SJCRH30 (cell line): Measurements from ENCODE around the gene UBXN1. TPM values are rescaled to one million over a fixed set of nuclear protein-coding genes. Genes with fewer than 3 reads are reported as not detected.

Source experiments
- DNase-seq, 2 experiments: peaks; one replicate each; pipeline ENCODE4 v3.0.0-alpha.2; 2015 to 2020
- H3K27ac ChIP-seq: fragments of 250-450 bp; sonication (Bioruptor Pico); 2 replicates; pipeline ENCODE4 v1.5.1; 2020; ENCODE audit warnings: mild to moderate bottlenecking, moderate library complexity
- H3K27me3 ChIP-seq: fragments of 250-450 bp; sonication (Bioruptor Pico); 2 replicates; pipeline ENCODE4 v1.5.1; 2020; ENCODE audit warnings: mild to moderate bottlenecking, moderate library complexity
- H3K36me3 ChIP-seq: fragments of 250-450 bp; sonication (Bioruptor Pico); 2 replicates; pipeline ENCODE4 v1.5.1; 2020; ENCODE audit warnings: mild to moderate bottlenecking, moderate library complexity
- H3K4me1 ChIP-seq: fragments of 250-450 bp; sonication (Bioruptor Pico); 2 replicates; pipeline ENCODE4 v1.5.1; 2020; ENCODE audit warnings: mild to moderate bottlenecking, moderate library complexity
- H3K4me3 ChIP-seq: fragments of 250-450 bp; sonication (Bioruptor Pico); 2 replicates; pipeline ENCODE4 v1.5.1; 2020; ENCODE audit warnings: mild to moderate bottlenecking, moderate library complexity
- H3K9me3 ChIP-seq: fragments of 250-450 bp; sonication (Bioruptor Pico); replicated peaks from 2 replicates; pipeline ENCODE4 v1.5.1; 2020; ENCODE audit warnings: mild to moderate bottlenecking, moderate library complexity
- total RNA-seq: library from RNA; depleted of rRNA; stranded (reverse); fragments of >200 nt; shearing (Covaris generic); gene quantifications from 2 replicates; pipeline ENCODE4 v1.2.3, GENCODE V29; 2014; rRNA removed

Gene UBXN1
- total RNA-seq, 1 experiment from 2014 or later = 73.1 TPM

GRCh38 chr11:62649486-62649885, 29.4 kb downstream of the UBXN1 start:
- H3K4me1 ChIP-seq = no peaks in the 10 kb centered on the region; the same call in 1 of the 2 replicates
- no peaks in the 10 kb centered on the region for H3K27me3 ChIP-seq
- no peak for DNase-seq
- H3K9me3 ChIP-seq = no peaks in the 10 kb centered on the region
- no peak overlapping the region for H3K4me3 ChIP-seq
- no peak overlapping the region for H3K27ac ChIP-seq
- H3K36me3 ChIP-seq = no peaks in the 10 kb centered on the region; the same call in 1 of the 2 replicates

GRCh38 chr11:62648967-62649364, 29.9 kb downstream of the UBXN1 start:
- Histone ChIP-seq H3K9me3 (no peaks in the 10 kb centered on the region), H3K27me3 (no peaks in the 10 kb centered on the region), H3K4me3 (no peak overlapping the region), H3K4me1 (no peaks in the 10 kb centered on the region; the same call in 1 of the 2 replicates), H3K36me3 (peaks cover 2% of the 10 kb centered on the region; the same call in 1 of the 2 replicates), H3K27ac (no peak overlapping the region)
- DNase-seq = no peak

DNA sequence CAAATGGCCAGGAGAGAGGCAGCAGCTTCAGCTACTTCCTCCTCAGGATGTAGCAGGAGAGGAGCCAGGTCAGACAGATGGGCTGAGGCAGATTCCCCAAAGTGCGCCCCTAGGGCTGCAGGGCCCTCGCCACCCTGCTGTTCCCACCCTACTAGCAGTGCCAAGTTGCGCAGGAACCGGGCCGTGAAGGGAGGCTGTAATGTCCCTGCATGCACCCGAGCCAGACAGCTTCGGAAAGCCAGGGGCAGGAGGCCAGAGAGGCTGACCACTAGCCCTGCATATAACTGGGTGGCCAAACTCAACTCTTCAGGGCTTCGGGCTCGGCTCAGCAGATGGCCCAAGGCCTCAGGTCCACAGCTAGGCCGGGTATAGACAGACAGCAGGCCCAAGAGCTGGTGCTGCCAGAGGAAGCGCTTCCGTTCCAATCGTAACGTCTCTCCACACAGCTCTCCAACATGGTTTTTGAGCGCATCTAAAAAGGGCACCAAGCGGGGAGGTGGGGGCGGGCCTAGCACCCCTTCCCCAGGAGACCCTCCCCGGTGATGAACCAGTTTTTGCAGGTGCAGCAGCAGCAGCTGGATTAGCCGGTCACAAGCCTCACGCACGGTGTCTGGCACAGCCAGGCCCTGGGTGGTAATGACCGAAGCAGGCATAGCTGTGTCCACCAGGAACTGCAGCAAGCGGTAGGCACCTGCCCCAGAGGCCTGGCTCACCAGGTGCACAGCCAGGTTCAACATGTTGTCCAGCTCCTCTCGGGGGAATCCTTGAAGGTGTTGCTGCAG, 30.5 kb downstream of the UBXN1 start:
- Histone ChIP-seq H3K27ac (no peak overlapping the region), H3K4me1 (no peaks in the 10 kb centered on the region; the same call in 1 of the 2 replicates), H3K4me3 (no peak overlapping the region), H3K9me3 (no peaks in the 10 kb centered on the region), H3K27me3 (no peaks in the 10 kb centered on the region), H3K36me3 (peaks cover 7% of the 10 kb centered on the region)
- no peak for DNase-seq

DNA sequence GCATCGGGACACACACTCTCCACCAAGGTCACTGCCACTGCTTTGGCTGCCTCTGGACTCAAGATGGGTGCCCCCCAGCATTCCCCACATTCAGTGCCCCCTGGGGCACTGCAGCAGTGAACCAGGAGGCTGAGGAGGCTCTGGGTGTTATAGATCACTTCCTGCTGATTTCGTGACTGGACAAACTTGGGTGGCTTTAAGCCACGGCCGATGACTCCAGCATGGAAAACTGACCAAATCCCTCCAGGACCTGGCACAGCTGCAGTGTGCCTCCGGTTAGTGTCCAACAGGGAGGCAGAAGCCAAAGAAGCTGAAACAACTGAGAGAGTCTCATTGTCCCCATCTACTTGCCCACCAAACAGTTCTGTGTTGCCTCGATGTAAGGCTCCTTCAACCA, 31.3 kb downstream of the UBXN1 start:
- H3K36me3 ChIP-seq = peaks cover 10% of the 10 kb centered on the region

DNA sequence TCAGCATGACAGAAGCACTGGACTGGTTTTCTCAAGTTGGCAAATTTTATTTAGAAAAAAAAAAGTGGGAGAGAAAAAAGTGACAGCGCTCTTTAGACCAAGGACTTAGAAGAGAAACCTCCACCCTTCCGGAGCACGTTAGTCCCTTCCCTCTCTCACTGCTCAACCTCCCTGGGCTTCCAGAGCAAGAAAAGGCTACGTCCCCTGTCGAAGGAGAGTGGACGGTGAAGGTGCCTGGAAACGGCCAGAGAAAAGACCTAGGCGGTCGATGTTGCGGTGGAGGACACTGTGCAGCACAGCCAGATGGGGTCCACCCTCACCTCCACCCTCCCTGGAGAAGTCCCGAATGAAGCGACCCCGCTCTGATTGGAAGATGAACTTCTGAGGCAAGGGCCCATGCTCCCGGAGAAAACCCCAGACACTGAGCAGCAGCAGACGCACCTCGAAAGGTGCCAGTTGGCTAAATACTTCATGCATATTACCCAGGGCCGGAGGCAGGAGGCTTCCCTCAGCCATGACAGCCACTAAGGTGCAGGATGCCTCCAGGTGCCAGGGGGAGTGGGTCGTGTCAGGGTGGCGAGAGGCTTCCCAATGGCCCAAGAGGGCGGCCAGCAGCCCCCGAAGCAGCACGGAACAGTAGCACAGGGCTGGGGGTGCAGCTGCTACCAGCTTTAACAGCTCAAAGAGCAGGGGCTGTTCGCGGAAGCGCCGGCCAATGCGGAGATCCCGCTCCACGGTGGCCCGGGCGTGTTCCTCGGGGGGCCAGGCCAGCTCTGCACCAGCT, 31.9 kb downstream of the UBXN1 start:
- Histone ChIP-seq H3K9me3 (no peaks in the 10 kb centered on the region), H3K27ac (no peak overlapping the region), H3K27me3 (no peaks in the 10 kb centered on the region), H3K4me3 (no peak overlapping the region), H3K36me3 (peaks cover 12% of the 10 kb centered on the region), H3K4me1 (no peaks in the 10 kb centered on the region; the same call in 1 of the 2 replicates)
- no peak for DNase-seq

More for the DNA sequence above, 31.3 kb downstream of the UBXN1 start:
- no peak overlapping the region for H3K4me3 ChIP-seq
- no peaks in the 10 kb centered on the region for H3K27me3 ChIP-seq
- no peaks in the 10 kb centered on the region for H3K9me3 ChIP-seq
- H3K27ac ChIP-seq = no peak overlapping the region
- H3K4me1 ChIP-seq = no peaks in the 10 kb centered on the region; the same call in 1 of the 2 replicates
- no peak for DNase-seq

DNA sequence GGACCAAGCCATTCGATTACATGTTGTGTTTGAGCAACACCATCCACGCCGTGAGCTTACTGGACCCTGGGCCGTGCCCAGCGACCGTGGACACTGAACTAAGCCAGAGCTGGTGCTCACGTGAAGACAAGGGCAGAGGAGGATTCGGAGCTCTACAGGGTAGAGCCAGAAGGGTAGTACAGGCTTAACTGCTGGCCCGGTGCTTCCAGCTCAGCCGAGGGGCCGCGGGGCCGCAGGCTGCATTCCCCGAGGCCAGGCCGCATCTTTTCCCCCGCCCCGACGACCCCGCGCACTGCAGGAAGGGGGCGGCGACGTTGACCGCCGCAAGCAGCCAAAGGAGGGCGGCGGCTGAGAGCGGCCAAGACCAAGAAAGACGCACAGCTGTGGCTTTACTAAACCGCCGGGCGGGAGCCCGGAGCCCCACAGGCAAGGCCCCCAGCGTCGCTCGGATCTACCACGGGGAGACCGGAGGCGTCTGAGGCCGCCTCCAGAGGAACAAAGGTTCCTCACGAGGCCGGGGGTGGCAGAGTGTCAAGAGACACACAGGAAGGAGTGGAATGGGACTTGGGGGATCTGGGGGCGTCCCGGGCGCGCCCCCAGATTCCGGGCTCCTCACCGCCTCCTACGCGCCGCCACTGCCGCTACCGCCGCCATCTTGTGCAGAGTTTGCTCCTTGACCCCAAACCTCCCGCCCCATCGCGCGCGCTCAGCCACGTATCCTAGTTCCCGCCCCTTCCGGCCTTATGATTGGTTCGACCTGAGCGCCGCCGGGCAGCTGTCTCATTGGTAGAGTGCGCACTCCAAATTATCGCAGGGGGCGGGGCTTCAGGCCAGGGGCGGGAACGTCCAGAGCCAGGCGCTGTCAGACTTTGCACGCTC, 32.7 kb downstream of the UBXN1 start, which contains the start of gene GANAB:
Gene GANAB (minus strand): TSS at position 668 of the 879 bp plus-strand sequence. CDS start 14 bp downstream, at position 654.
- peak; percentile 99 for DNase-seq
- H3K36me3 ChIP-seq = peaks cover 12% of the 10 kb centered on the region
- H3K27me3 ChIP-seq = no peaks in the 10 kb centered on the region
- no peaks in the 10 kb centered on the region for H3K9me3 ChIP-seq
- peak within 1 kb of the TSS; percentile 94 for H3K27ac ChIP-seq
- H3K4me3 ChIP-seq = peak within 1 kb of the TSS; percentile 90
- no peaks in the 10 kb centered on the region; the same call in 1 of the 2 replicates for H3K4me1 ChIP-seq

GRCh38 chr11:62645671-62645945, 33.3 kb downstream of the UBXN1 start:
- Histone ChIP-seq H3K4me1 (no peaks in the 10 kb centered on the region; the same call in 1 of the 2 replicates), H3K4me3 (peak overlapping the region; percentile 90), H3K36me3 (peaks cover 12% of the 10 kb centered on the region), H3K27me3 (no peaks in the 10 kb centered on the region), H3K9me3 (no peaks in the 10 kb centered on the region), H3K27ac (peak overlapping the region; percentile 94)
- DNase-seq = no peak

DNA sequence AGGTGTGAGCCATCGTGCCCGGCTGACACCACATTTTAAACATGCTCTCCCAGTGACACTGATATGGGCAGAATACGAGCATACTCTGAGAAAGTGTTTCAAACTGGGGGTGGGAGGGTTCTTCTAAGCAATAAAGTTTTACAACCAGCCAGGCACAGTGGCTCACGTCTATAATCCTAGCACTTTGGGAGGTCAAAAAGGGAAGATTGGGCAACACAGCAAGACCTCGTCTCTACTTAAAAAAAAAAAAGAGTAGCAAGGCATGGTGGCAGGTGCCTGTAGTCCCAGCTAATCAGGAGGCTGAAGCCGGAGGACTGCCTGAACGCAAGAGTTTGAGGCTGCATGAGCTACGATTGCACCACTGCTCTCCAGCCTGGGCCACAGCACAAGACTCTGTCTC, 34.7 kb downstream of the UBXN1 start:
- Histone ChIP-seq H3K27me3 (no peaks in the 10 kb centered on the region), H3K9me3 (no peaks in the 10 kb centered on the region), H3K4me1 (no peaks in the 10 kb centered on the region; the same call in 1 of the 2 replicates), H3K4me3 (no peak overlapping the region), H3K36me3 (peaks cover 17% of the 10 kb centered on the region), H3K27ac (no peak overlapping the region)
- no peak for DNase-seq

GRCh38 chr11:62632492-62632891, 46.4 kb downstream of the UBXN1 start:
- no peak for DNase-seq

DNA sequence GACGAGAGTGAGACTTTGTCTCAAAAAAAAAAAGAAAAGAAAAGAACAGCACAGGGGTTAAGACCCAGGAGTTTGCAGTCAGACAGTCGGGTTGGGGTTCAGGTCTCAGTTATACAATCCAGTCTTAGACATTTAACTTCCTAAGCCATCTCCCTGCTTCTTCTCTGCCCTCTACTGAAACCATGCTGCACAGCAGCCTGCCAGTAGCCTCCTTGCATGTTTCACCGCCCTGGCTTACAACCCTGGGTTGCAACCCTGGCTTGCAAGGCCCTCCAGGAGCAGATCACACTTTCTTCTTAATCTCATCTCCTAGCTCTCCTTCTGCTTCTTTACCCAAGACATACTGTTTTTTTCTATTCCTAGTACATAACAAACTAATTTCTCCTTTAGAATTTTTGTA, 51.2 kb downstream of the UBXN1 start:
- H3K4me1 ChIP-seq = no peaks in the 10 kb centered on the region
- no peak for DNase-seq
- H3K36me3 ChIP-seq = peaks cover 70% of the 10 kb centered on the region
- H3K4me3 ChIP-seq = no peak overlapping the region
- H3K27ac ChIP-seq = no peak overlapping the region
- no peaks in the 10 kb centered on the region for H3K27me3 ChIP-seq
- no peaks in the 10 kb centered on the region for H3K9me3 ChIP-seq

More at GRCh38 chr11:62632492-62632891, 46.4 kb downstream of the UBXN1 start:
- no peaks in the 10 kb centered on the region for H3K27me3 ChIP-seq
- H3K9me3 ChIP-seq = no peaks in the 10 kb centered on the region
- no peaks in the 10 kb centered on the region for H3K4me1 ChIP-seq
- no peak overlapping the region for H3K4me3 ChIP-seq
- peaks cover 86% of the 10 kb centered on the region for H3K36me3 ChIP-seq
- no peak overlapping the region for H3K27ac ChIP-seq

Other genes starting within 250 kb of the UBXN1 start
- 10.3 and 10.9 TPM in 2 replicates for gene AHNAK, start 132.3 kb downstream of the UBXN1 start, total RNA-seq
- gene EEF1G, start 105.2 kb downstream of the UBXN1 start, total RNA-seq = 2,270 and 2,323 TPM in 2 replicates
- gene TUT1, start 87.5 kb downstream of the UBXN1 start, total RNA-seq = 8.8 and 9.1 TPM in 2 replicates
- 106 and 107 TPM in 2 replicates for gene MTA2, start 77.2 kb downstream of the UBXN1 start, total RNA-seq
- gene EML3, start 66.3 kb downstream of the UBXN1 start, total RNA-seq = 5.8 and 8.9 TPM in 2 replicates
- gene ROM1, start 65.8 kb downstream of the UBXN1 start, total RNA-seq = 0.46 and 0.51 TPM in 2 replicates
- 23.4 and 28.2 TPM in 2 replicates for gene B3GAT3, start 57.1 kb downstream of the UBXN1 start, total RNA-seq
- gene GANAB, start 32.5 kb downstream of the UBXN1 start, total RNA-seq = 209 and 210 TPM in 2 replicates
- 20.1 and 20.3 TPM in 2 replicates for gene INTS5, start 25.8 kb downstream of the UBXN1 start, total RNA-seq
- 62.6 and 65.0 TPM in 2 replicates for gene C11orf98, start 13.9 kb downstream of the UBXN1 start, total RNA-seq
- gene CSKMT, start 13.8 kb downstream of the UBXN1 start, total RNA-seq = 8.5 and 10.4 TPM in 2 replicates
- gene UQCC3, start 7.4 kb downstream of the UBXN1 start, total RNA-seq = 11.5 and 15.7 TPM in 2 replicates
- 3.2 and 6.3 TPM in 2 replicates for gene LBHD1, start 6.8 kb downstream of the UBXN1 start, total RNA-seq
- gene LRRN4CL, start 10.5 kb upstream of the UBXN1 start, total RNA-seq = 0.55 and 0.73 TPM in 2 replicates
- 24.3 and 26.1 TPM in 2 replicates for gene BSCL2, start 28.4 kb upstream of the UBXN1 start, total RNA-seq
- not detected in 2 replicates for gene GNG3, start 28.6 kb upstream of the UBXN1 start, total RNA-seq
- 16.7 and 21.2 TPM in 2 replicates for gene HNRNPUL2, start 48.4 kb upstream of the UBXN1 start, total RNA-seq
- 46.2 and 47.0 TPM in 2 replicates for gene TTC9C, start 49.4 kb upstream of the UBXN1 start, total RNA-seq
- gene ZBTB3, start 75.1 kb upstream of the UBXN1 start, total RNA-seq = 5.2 and 7.6 TPM in 2 replicates
- gene POLR2G, start 82.5 kb upstream of the UBXN1 start, total RNA-seq = 74.1 and 88.0 TPM in 2 replicates
- gene TAF6L, start 92.3 kb upstream of the UBXN1 start, total RNA-seq = 17.3 and 22.2 TPM in 2 replicates
- 27.6 and 31.9 TPM in 2 replicates for gene TMEM179B, start 108.3 kb upstream of the UBXN1 start, total RNA-seq
- 13.3 and 18.3 TPM in 2 replicates for gene TMEM223, start 112.9 kb upstream of the UBXN1 start, total RNA-seq
- gene NXF1, start 126.4 kb upstream of the UBXN1 start, total RNA-seq = 56.4 and 59.3 TPM in 2 replicates
- 22.7 and 27.5 TPM in 2 replicates for gene STX5, start 153.0 kb upstream of the UBXN1 start, total RNA-seq
- not detected in 2 replicates for gene TEX54, start 153.8 kb upstream of the UBXN1 start, total RNA-seq
- gene WDR74, start 160.5 kb upstream of the UBXN1 start, total RNA-seq = 46.7 and 50.4 TPM in 2 replicates
- 106 and 109 TPM in 2 replicates for gene SLC3A2, start 201.8 kb upstream of the UBXN1 start, total RNA-seq
- not detected in 2 replicates for gene CHRM1, start 242.3 kb upstream of the UBXN1 start, total RNA-seq